Parathyroid adenoma (tissue), 2 donors: Measurements from ENCODE around the gene DOCK6.

Experiments
- H2AFZ ChIP-seq: fragments of 300-600 bp; sonication (generic); one replicate; pipeline ENCODE4 v1.7.0; 2017; ENCODE audit warnings: antibody characterized with exemption, mild to moderate bottlenecking
- H3K27ac ChIP-seq: fragments of 300-600 bp; sonication (generic); one replicate; pipeline ENCODE4 v1.7.0; 2017
- H3K27me3 ChIP-seq: fragments of 300-600 bp; sonication (generic); one replicate; pipeline ENCODE4 v1.7.0; 2017; ENCODE audit warnings: low read length; ENCODE audit not compliant: control insufficient read depth, insufficient read depth
- H3K36me3 ChIP-seq: fragments of 300-600 bp; sonication (generic); one replicate; pipeline ENCODE4 v1.7.0; 2017; ENCODE audit warnings: low read length; ENCODE audit not compliant: control insufficient read depth, insufficient read depth
- H3K4me1 ChIP-seq: fragments of 300-600 bp; sonication (generic); one replicate; pipeline ENCODE4 v1.7.0; 2017; ENCODE audit warnings: control low read depth
- H3K4me2 ChIP-seq: fragments of 300-600 bp; sonication (generic); one replicate; pipeline ENCODE4 v1.7.0; 2017; ENCODE audit warnings: low read length
- H3K4me3 ChIP-seq: fragments of 300-600 bp; sonication (generic); one replicate; pipeline ENCODE4 v1.7.0; 2017; ENCODE audit warnings: low read depth, low read length
- H3K79me2 ChIP-seq: fragments of 300-600 bp; sonication (generic); one replicate; pipeline ENCODE4 v1.7.0; 2017; ENCODE audit warnings: control low read depth
- H3K9ac ChIP-seq: fragments of 300-600 bp; sonication (generic); one replicate; pipeline ENCODE4 v1.7.0; 2017; ENCODE audit warnings: mild to moderate bottlenecking
- H3K9me3 ChIP-seq: fragments of 300-600 bp; sonication (generic); one replicate; pipeline ENCODE4 v1.7.0; 2017; ENCODE audit warnings: low read length; ENCODE audit not compliant: control insufficient read depth
- CTCF ChIP-seq: fragments of 300-600 bp; sonication (generic); IDR thresholded peaks from one replicate; pipeline ENCODE4 v1.7.0; 2017; ENCODE audit warnings: antibody characterized with exemption, mild to moderate bottlenecking
- donor health status: primary hyperparathyroidism.

Gene DOCK6

GRCh38 chr19:11236324-11237301 is 25.7 kb downstream of the DOCK6 start:
- no peaks in the 10 kb centered on the region for H3K4me1 ChIP-seq
- H3K9me3 ChIP-seq = no peaks in the 10 kb centered on the region
- no peaks in the 10 kb centered on the region for H3K79me2 ChIP-seq
- H3K27me3 ChIP-seq = no peaks in the 10 kb centered on the region
- H3K9ac ChIP-seq = no peak overlapping the region
- H3K36me3 ChIP-seq = no peaks in the 10 kb centered on the region
- no peak overlapping the region for H3K27ac ChIP-seq
- H3K4me2 ChIP-seq = no peak overlapping the region
- H2AFZ ChIP-seq = no peak overlapping the region
- no peak overlapping the region for H3K4me3 ChIP-seq
- no peak for TF ChIP-seq CTCF

GRCh38 chr19:11234486-11235075 is 27.7 kb downstream of the DOCK6 start:
- Histone ChIP-seq H3K4me1 (no peaks in the 10 kb centered on the region), H3K27me3 (no peaks in the 10 kb centered on the region), H3K9ac (no peak overlapping the region), H3K27ac (no peak overlapping the region), H3K4me2 (no peak overlapping the region), H2AFZ (no peak overlapping the region), H3K36me3 (no peaks in the 10 kb centered on the region), H3K4me3 (no peak overlapping the region), H3K9me3 (no peaks in the 10 kb centered on the region), H3K79me2 (no peaks in the 10 kb centered on the region)
- TF ChIP-seq CTCF = no peak

- H3K9me3 ChIP-seq = no peaks in the 10 kb centered on the region
- no peak overlapping the region for H3K4me3 ChIP-seq
- no peak overlapping the region for H3K4me2 ChIP-seq
- TF ChIP-seq CTCF = no peak
- no peaks in the 10 kb centered on the region for H3K27me3 ChIP-seq
- H2AFZ ChIP-seq = no peak overlapping the region
- H3K79me2 ChIP-seq = no peaks in the 10 kb centered on the region
- no peak overlapping the region for H3K27ac ChIP-seq
- no peaks in the 10 kb centered on the region for H3K36me3 ChIP-seq
- no peaks in the 10 kb centered on the region for H3K4me1 ChIP-seq
- no peak overlapping the region for H3K9ac ChIP-seq
These were observed 29.3 kb downstream of the DOCK6 start for GRCh38 chr19:11233073-11233472.

GRCh38 chr19:11232555-11232954 is 29.8 kb downstream of the DOCK6 start:
- TF ChIP-seq CTCF = no peak
- Histone ChIP-seq H3K4me2 (no peak overlapping the region), H3K4me3 (no peak overlapping the region), H3K9ac (no peak overlapping the region), H3K4me1 (no peaks in the 10 kb centered on the region), H3K9me3 (no peaks in the 10 kb centered on the region), H3K36me3 (no peaks in the 10 kb centered on the region), H2AFZ (no peak overlapping the region), H3K27ac (no peak overlapping the region), H3K27me3 (no peaks in the 10 kb centered on the region), H3K79me2 (no peaks in the 10 kb centered on the region)
